HepG2 (cell line): Measurements from ENCODE around the gene ZKSCAN4. TPM values are rescaled to one million over a fixed set of nuclear protein-coding genes. Genes with fewer than 3 reads are reported as not detected.
A peak's percentile ranks its signal among the peaks of the same experiment; 100 is the strongest.

Source experiments
- AHR ChIP-seq: IDR thresholded peaks from 2 replicates; pipeline ENCODE4 v1.6.1; 2018; ENCODE audit warnings: missing genetic modification reagents, missing compliant biosample characterization
- CCAR2 ChIP-seq: fragments of 200-400 bp; formaldehyde crosslinking; optimal IDR thresholded peaks from 2 replicates; pipeline ENCODE3; 2018; ENCODE audit warnings: low read depth, mild to moderate bottlenecking, low read length, moderate library complexity
- CEBPB ChIP-seq: IDR thresholded peaks from 2 replicates; pipeline ENCODE4 v1.6.1; 2011; ENCODE audit warnings: low read depth, low read length, improper control_type of control experiment, borderline replicate concordance
- EP300 ChIP-seq, 3 experiments: sonication (generic) in 1 of 3; formaldehyde crosslinking in 1 of 3; IDR thresholded peaks; 2 replicates each; pipeline versions ENCODE4 v1.5.1 to v1.6.1; 2011 to 2020; ENCODE audit warnings: low read depth in 2 of 3, low read length in 2 of 3, borderline replicate concordance in 1 of 3, improper control_type of control experiment in 1 of 3, mild to moderate bottlenecking in 1 of 3, missing genetic modification reagents in 1 of 3, moderate library complexity in 1 of 3
- GATAD2A ChIP-seq: IDR thresholded peaks from 2 replicates; pipeline ENCODE4 v1.6.1; 2016
- GZF1 ChIP-seq: sonication (generic); formaldehyde crosslinking; IDR thresholded peaks from 2 replicates; pipeline ENCODE4 v1.5.1; 2020; ENCODE audit warnings: mild to moderate bottlenecking, missing genetic modification reagents
- HBP1 ChIP-seq: IDR thresholded peaks from 2 replicates; pipeline ENCODE4 v1.6.1; 2016; ENCODE audit warnings: low read depth, control low read depth
- JARID2 ChIP-seq: sonication (generic); formaldehyde crosslinking; IDR thresholded peaks from 2 replicates; pipeline ENCODE4 v1.8.1; 2023; ENCODE audit warnings: missing genetic modification reagents, inconsistent platforms; ENCODE audit not compliant: insufficient replicate concordance
- LCORL ChIP-seq, 2 experiments: fragments of 450-650 bp in 1 of 2; sonication (generic) in 1 of 2; formaldehyde crosslinking in 1 of 2; IDR thresholded peaks; 2 replicates each; pipeline versions ENCODE4 v1.5.0 to v1.6.1; 2017 to 2020; ENCODE audit warnings: antibody characterized with exemption in 1 of 2, missing genetic modification reagents in 1 of 2
- NFKB2 ChIP-seq: sonication (generic); formaldehyde crosslinking; IDR thresholded peaks from 2 replicates; pipeline ENCODE4 v1.4.0; 2020; ENCODE audit warnings: missing genetic modification reagents, borderline replicate concordance
- REL ChIP-seq: sonication (generic); formaldehyde crosslinking; conservative IDR thresholded peaks from 2 replicates; pipeline ENCODE4 v1.8.0; 2022; ENCODE audit warnings: mild to moderate bottlenecking, missing genetic modification reagents, moderate library complexity
- RNF2 ChIP-seq: fragments of 450-650 bp; conservative IDR thresholded peaks from 2 replicates; pipeline ENCODE4 v1.6.1; 2016; ENCODE audit warnings: low read depth
- SIN3B ChIP-seq: fragments of 150-350 bp; IDR thresholded peaks from 2 replicates; pipeline ENCODE4 v1.6.1; 2014; ENCODE audit warnings: low read length
- TCF12 ChIP-seq, 2 experiments: fragments of 450-650 bp in 1 of 2; sonication (generic) in 1 of 2; formaldehyde crosslinking in 1 of 2; IDR thresholded peaks; 2 replicates each; pipeline versions ENCODE4 v1.6.1 to v1.8.0; 2017 to 2022; ENCODE audit warnings: antibody characterized with exemption in 1 of 2, mild to moderate bottlenecking in 1 of 2, missing genetic modification reagents in 1 of 2, moderate library complexity in 1 of 2
- TGIF2 ChIP-seq: IDR thresholded peaks from 2 replicates; pipeline ENCODE4 v1.6.1; 2016; ENCODE audit warnings: control low read depth, missing compliant biosample characterization
- XBP1 ChIP-seq: sonication (generic); formaldehyde crosslinking; IDR thresholded peaks from 2 replicates; pipeline ENCODE4 v1.5.0; 2020; ENCODE audit warnings: missing genetic modification reagents
- ZBTB7A ChIP-seq: sonication (generic); formaldehyde crosslinking; IDR thresholded peaks from 2 replicates; pipeline ENCODE4 v1.8.0; 2022; ENCODE audit warnings: mild to moderate bottlenecking, missing genetic modification reagents
- ZNF329 ChIP-seq: sonication (generic); formaldehyde crosslinking; IDR thresholded peaks from 2 replicates; pipeline ENCODE4 v1.9.0; 2021; ENCODE audit warnings: low read depth, mild to moderate bottlenecking, missing genetic modification reagents
- ZNF556 ChIP-seq: sonication (generic); formaldehyde crosslinking; IDR thresholded peaks from 2 replicates; pipeline ENCODE4 v1.4.0; 2020; ENCODE audit warnings: mild to moderate bottlenecking, missing genetic modification reagents, borderline replicate concordance
- ZNF557 ChIP-seq: sonication (generic); formaldehyde crosslinking; IDR thresholded peaks from 2 replicates; pipeline ENCODE4 v1.4.0; 2020; ENCODE audit warnings: missing genetic modification reagents
- ZNF597 ChIP-seq: sonication (generic); formaldehyde crosslinking; IDR thresholded peaks from 2 replicates; pipeline ENCODE4 v1.5.0; 2020; ENCODE audit warnings: missing genetic modification reagents
- ZNF670 ChIP-seq: sonication (generic); formaldehyde crosslinking; IDR thresholded peaks from 2 replicates; pipeline ENCODE4 v1.8.0; 2022; ENCODE audit warnings: mild to moderate bottlenecking, missing genetic modification reagents, borderline replicate concordance
- ZNF770 ChIP-seq: sonication (generic); formaldehyde crosslinking; IDR thresholded peaks from 2 replicates; pipeline ENCODE4 v1.5.0; 2020; ENCODE audit warnings: mild to moderate bottlenecking, missing genetic modification reagents
- ZNF780A ChIP-seq: sonication (generic); formaldehyde crosslinking; IDR thresholded peaks from 2 replicates; pipeline ENCODE4 v1.8.0; 2022; ENCODE audit warnings: mild to moderate bottlenecking, missing genetic modification reagents, moderate library complexity
- ZNF839 ChIP-seq: sonication (generic); formaldehyde crosslinking; IDR thresholded peaks from 2 replicates; pipeline ENCODE4 v1.4.0; 2020; ENCODE audit warnings: missing genetic modification reagents, mild to moderate bottlenecking, borderline replicate concordance
- polyA plus RNA-seq, 8 experiments: library from polyadenylated mRNA; depleted of rRNA in 3 of 8; stranded (reverse) in 7 of 8; unstranded in 1 of 8; fragments of >200 nt; fragmentation: Illumina TruSeq in 4 of 8; extraction: Trizol in 4 of 8; gene quantifications; 2 replicates each; pipeline versions ENCODE4 v1.2.1 to v1.2.3, GENCODE V29; 2011 to 2016; ENCODE audit warnings: low read depth in 4 of 8, missing spikeins in 1 of 8, mixed read lengths in 1 of 8; ENCODE audit not compliant: insufficient read depth in 1 of 8
- total RNA-seq, 5 experiments: library from RNA; depleted of rRNA; stranded (reverse); fragments of >200 nt; fragmentation: Illumina TruSeq; extraction: Trizol; gene quantifications; 2 replicates each; pipeline ENCODE4 v1.2.3, GENCODE V29; 2016; ENCODE audit warnings: low read depth in 1 of 5

The ZKSCAN4 gene
- total and polyA plus RNA-seq, 2 of the 13 experiments (the other 11 are each of a cell fraction or from before 2014, with no cell fraction given): 2.9 to 7.8 TPM

- no peak for TF ChIP-seq CEBPB
- TF ChIP-seq ZNF597 (CRISPR knock-in tag): no peak
- TF ChIP-seq ZNF329: no peak
- peak; percentile 58 for TF ChIP-seq GATAD2A (CRISPR knock-in tag)
- TF ChIP-seq ZNF557 (CRISPR knock-in tag): peak; percentile 46; the same call in 1 of the 2 replicates
- peak; percentile 73; the same call in 1 of the 2 replicates for TF ChIP-seq NFKB2
- peak; percentile 50; the same call in 1 of the 2 replicates for TF ChIP-seq ZNF556 (CRISPR knock-in tag)
- TF ChIP-seq SIN3B: no peak
- 0 out of 2 replicates have a peak, but pooled peaks have one; percentile 15 for TF ChIP-seq ZNF670 (CRISPR knock-in tag)
- TF ChIP-seq HBP1 (CRISPR knock-in tag): peak; percentile 92
- peak; percentile 56; the same call in 1 of the 2 replicates for TF ChIP-seq XBP1 (CRISPR knock-in tag)
- no peak; the same call in 1 of the 2 replicates for TF ChIP-seq ZNF780A (CRISPR knock-in tag)
- TF ChIP-seq TCF12 (IDR thresholded peaks at IDR 0.05): no peak
- no peak for TF ChIP-seq TCF12 (CRISPR knock-in tag; IDR thresholded peaks at IDR 0.05)
- TF ChIP-seq TGIF2 (CRISPR knock-in tag): peak; percentile 80; the same call in 1 of the 2 replicates
- TF ChIP-seq AHR: peak; percentile 68; the same call in 1 of the 2 replicates
- no peak for TF ChIP-seq ZBTB7A (CRISPR knock-in tag)
- no peak for TF ChIP-seq RNF2
- no peak; the same call in 1 of the 2 replicates for TF ChIP-seq REL (CRISPR knock-in tag)
- TF ChIP-seq EP300 (IDR thresholded peaks at IDR 0.05; ENCODE audit: low read depth in 2 of 2, low read length in 2 of 2): peak in 1 of 2 experiments; percentile 5; a peak in 1 of 4 replicates
- no peak for TF ChIP-seq EP300 (CRISPR knock-in tag; IDR thresholded peaks at IDR 0.05; ENCODE audit: borderline replicate concordance)
- no peak for TF ChIP-seq CCAR2
- TF ChIP-seq GZF1 (CRISPR knock-in tag): peak; percentile 68; the same call in 1 of the 2 replicates
- no peak for TF ChIP-seq LCORL (IDR thresholded peaks at IDR 0.05)
- peak; percentile 93 for TF ChIP-seq LCORL (CRISPR knock-in tag; IDR thresholded peaks at IDR 0.05)
- TF ChIP-seq ZNF770: no peak
- TF ChIP-seq JARID2: peak; percentile 54
- TF ChIP-seq ZNF839 (CRISPR knock-in tag): peak; percentile 65; the same call in 1 of the 2 replicates
These were observed 29.4 kb upstream of the ZKSCAN4 start, which contains the start of gene PGBD1 (continued) for GRCh38 chr6:28281288-28282064.
